H1 (cell line): ENCODE measurements around the gene ABCA2. TPM values are rescaled to one million over a fixed set of nuclear protein-coding genes. Genes with fewer than 3 reads are reported as not detected.

ENCODE experiments used
- CTCF ChIA-PET: fragments of 300-600 bp; sonication (Branson Sonifier 250); formaldehyde crosslinking; loops from one replicate; lab custom pipeline; 2021; ENCODE audit not compliant: partially characterized antibody; lab: Charles Lee
- POLR2A ChIA-PET: fragments of 300-600 bp; sonication (Branson Sonifier 250); formaldehyde crosslinking; loops from one replicate; lab custom pipeline; 2021; ENCODE audit warnings: inconsistent platforms; ENCODE audit not compliant: partially characterized antibody; lab: Charles Lee
- DNase-seq, 2 experiments: peaks; one replicate each; pipeline versions ENCODE4 v3.0.0 to v3.0.0-alpha.2; 2010 to 2022; ENCODE audit warnings: low spot score in 2 of 2, low read depth in 1 of 2, mixed read lengths in 1 of 2
- FAIRE-seq: peaks from 2 replicates; lab custom pipeline; 2011; peaks lifted over from hg19 to GRCh38; lab: Jason Lieb, UNC
- H2AFZ ChIP-seq: 2 replicates; pipeline ENCODE4 v1.8.1; 2012; ENCODE audit warnings: low read length, inconsistent platforms
- H2AK5ac ChIP-seq: 2 replicates; pipeline ENCODE4 v1.6.1; 2013; ENCODE audit warnings: low read depth, low read length
- H2BK120ac ChIP-seq: replicated peaks from 2 replicates; pipeline ENCODE3; 2013; ENCODE audit warnings: low read depth, low read length, inconsistent platforms
- H2BK12ac ChIP-seq: 2 replicates; pipeline ENCODE4 v1.6.1; 2013; ENCODE audit warnings: low read depth, low read length
- H2BK15ac ChIP-seq: 2 replicates; pipeline ENCODE4 v1.6.1; 2013; ENCODE audit warnings: low read length
- H2BK20ac ChIP-seq: 2 replicates; pipeline ENCODE4 v1.6.1; 2013; ENCODE audit warnings: low read length
- H2BK5ac ChIP-seq: 2 replicates; pipeline ENCODE4 v1.6.1; 2013; ENCODE audit warnings: low read depth, low read length
- H3K14ac ChIP-seq: 2 replicates; pipeline ENCODE4 v1.6.1; 2013; ENCODE audit warnings: inconsistent platforms; ENCODE audit not compliant: insufficient read length
- H3K18ac ChIP-seq: 2 replicates; pipeline ENCODE4 v1.6.1; 2013; ENCODE audit warnings: low read length; ENCODE audit errors: extremely low read depth
- H3K23ac ChIP-seq: 2 replicates; pipeline ENCODE4 v1.6.1; 2013; ENCODE audit warnings: inconsistent platforms; ENCODE audit not compliant: insufficient read length
- H3K23me2 ChIP-seq: 2 replicates; pipeline ENCODE4 v1.6.1; 2013; ENCODE audit warnings: low read depth, low read length
- H3K27ac ChIP-seq: 2 replicates; pipeline ENCODE4 v1.6.1; 2011; ENCODE audit warnings: low read depth, low read length, inconsistent platforms
- H3K27me3 ChIP-seq, 4 experiments: replicated peaks in 1 of 4; 1 replicate in 1 of 4; 2 replicates in 3 of 4; pipeline versions ENCODE4 v1.6.1 to v1.8.1; 2011 to 2013; ENCODE audit warnings: low read length in 3 of 4, mild to moderate bottlenecking in 3 of 4, inconsistent platforms in 2 of 4, mixed read lengths in 2 of 4, moderate library complexity in 1 of 4; ENCODE audit not compliant: control insufficient read depth in 3 of 4, insufficient read depth in 3 of 4; ENCODE audit errors: extremely low read depth in 1 of 4
- H3K36me3 ChIP-seq, 4 experiments: 2 replicates each; pipeline versions ENCODE4 v1.6.1 to v1.8.1; 2011 to 2013; ENCODE audit warnings: mild to moderate bottlenecking in 4 of 4, low read length in 3 of 4, moderate library complexity in 2 of 4, control low read depth in 1 of 4, inconsistent platforms in 1 of 4; ENCODE audit not compliant: insufficient read depth in 4 of 4, control insufficient read depth in 2 of 4
- H3K4ac ChIP-seq: replicated peaks from 2 replicates; pipeline ENCODE3; 2013; ENCODE audit warnings: low read length, low read depth, mixed read lengths, inconsistent platforms; ENCODE audit not compliant: insufficient read length
- H3K4me1 ChIP-seq, 4 experiments: replicated peaks in 1 of 4; 1 replicate in 1 of 4; 2 replicates in 3 of 4; pipeline versions ENCODE4 v1.6.1 to v1.8.1; 2011 to 2013; ENCODE audit warnings: low read length in 3 of 4, inconsistent platforms in 2 of 4, mixed read lengths in 1 of 4; ENCODE audit not compliant: insufficient read depth in 4 of 4, control insufficient read depth in 3 of 4
- H3K4me2 ChIP-seq, 2 experiments: 2 replicates each; pipeline versions ENCODE4 v1.6.1 to v1.8.1; 2011 to 2013; ENCODE audit warnings: low read depth in 2 of 2, low read length in 2 of 2, control low read depth in 1 of 2, inconsistent platforms in 1 of 2, mild to moderate bottlenecking in 1 of 2; ENCODE audit not compliant: insufficient read depth in 1 of 2
- H3K4me3 ChIP-seq, 4 experiments: fragments of 200-600, 300-600 bp in 1 of 4; sonication (generic), shearing (Covaris generic), sonication (Bioruptor Twin) in 1 of 4; 2 replicates each; pipeline versions ENCODE4 v1.5.1 to v1.8.1; 2011 to 2016; ENCODE audit warnings: low read length in 4 of 4, low read depth in 3 of 4, control low read depth in 2 of 4, inconsistent platforms in 2 of 4, mild to moderate bottlenecking in 2 of 4, mixed read lengths in 1 of 4, moderate library complexity in 1 of 4; ENCODE audit not compliant: insufficient read depth in 2 of 4; ENCODE audit errors: extremely low read depth in 1 of 4
- H3K56ac ChIP-seq: replicated peaks from 2 replicates; pipeline ENCODE3; 2013; ENCODE audit warnings: low read depth, mild to moderate bottlenecking, mixed read lengths, low read length, inconsistent platforms; ENCODE audit not compliant: insufficient read length
- H3K79me1 ChIP-seq: 2 replicates; pipeline ENCODE4 v1.6.1; 2013; ENCODE audit warnings: low read depth, low read length, control low read depth
- H3K79me2 ChIP-seq, 2 experiments: 2 replicates each; pipeline versions ENCODE4 v1.6.1 to v1.8.1; 2012 to 2013; ENCODE audit warnings: low read length in 2 of 2, mild to moderate bottlenecking in 2 of 2, inconsistent platforms in 1 of 2; ENCODE audit not compliant: insufficient read depth in 2 of 2, control insufficient read depth in 1 of 2
- H3K9ac ChIP-seq, 4 experiments: replicated peaks in 1 of 4; 1 replicate in 1 of 4; 2 replicates in 3 of 4; pipeline versions ENCODE4 v1.6.1 to v1.8.1; 2011 to 2013; ENCODE audit warnings: low read depth in 3 of 4, low read length in 3 of 4, control low read depth in 2 of 4, mild to moderate bottlenecking in 2 of 4, moderate library complexity in 2 of 4, inconsistent platforms in 1 of 4; ENCODE audit errors: extremely low read depth in 1 of 4
- H3K9me3 ChIP-seq, 2 experiments: 2 replicates each; pipeline versions ENCODE4 v1.6.1 to v1.8.1; 2012 to 2013; ENCODE audit warnings: mild to moderate bottlenecking in 2 of 2, moderate library complexity in 2 of 2, control low read depth in 1 of 2, inconsistent platforms in 1 of 2, low read depth in 1 of 2, low read length in 1 of 2, mixed read lengths in 1 of 2; ENCODE audit not compliant: insufficient read depth in 2 of 2
- H4K20me1 ChIP-seq, 2 experiments: replicated peaks in 1 of 2; 2 replicates each; pipeline versions ENCODE3 to v1.8.1; 2011 to 2013; ENCODE audit warnings: inconsistent platforms in 2 of 2, low read length in 2 of 2, mild to moderate bottlenecking in 1 of 2; ENCODE audit not compliant: insufficient read depth in 2 of 2, control insufficient read depth in 1 of 2
- H4K5ac ChIP-seq: 2 replicates; pipeline ENCODE4 v1.6.1; 2013; ENCODE audit warnings: low read length, low read depth, mixed read lengths, inconsistent platforms; ENCODE audit not compliant: insufficient read length
- H4K8ac ChIP-seq: 2 replicates; pipeline ENCODE4 v1.8.0; 2013; ENCODE audit warnings: mild to moderate bottlenecking, moderate library complexity, low read length, inconsistent platforms; ENCODE audit not compliant: insufficient read depth; ENCODE audit errors: extremely low read depth
- H4K91ac ChIP-seq: replicated peaks from 2 replicates; pipeline ENCODE3; 2013; ENCODE audit warnings: low read length, mixed read lengths, inconsistent platforms; ENCODE audit not compliant: insufficient read length
- ASH2L ChIP-seq: fragments of 200-600, 300-600 bp; sonication (generic); IDR thresholded peaks from one replicate; pipeline ENCODE4 v1.7.1; 2017; ENCODE audit warnings: low read length
- EZH2 ChIP-seq: fragments of 200-600 bp; sonication (generic); IDR thresholded peaks from 2 replicates; pipeline ENCODE4 v1.7.1; 2012; ENCODE audit warnings: low read depth, mild to moderate bottlenecking, moderate library complexity, low read length, inconsistent platforms; ENCODE audit not compliant: severe bottlenecking
- GABPA ChIP-seq: IDR thresholded peaks from 2 replicates; pipeline ENCODE4 v1.6.1; 2011; ENCODE audit warnings: mild to moderate bottlenecking, low read length, moderate library complexity, borderline replicate concordance; ENCODE audit not compliant: insufficient read depth
- HDAC2 ChIP-seq, 2 experiments: fragments of 300-600 bp in 1 of 2; sonication (generic) in 1 of 2; IDR thresholded peaks; 2 replicates each; pipeline ENCODE4 v1.6.1; 2011 to 2012; ENCODE audit warnings: low read depth in 2 of 2, low read length in 2 of 2, mild to moderate bottlenecking in 2 of 2, moderate library complexity in 2 of 2, borderline replicate concordance in 1 of 2, inconsistent platforms in 1 of 2
- KDM1A ChIP-seq: fragments of 200-600, 300-600 bp; sonication (generic); IDR thresholded peaks from 2 replicates; pipeline ENCODE4 v1.7.1; 2016; ENCODE audit warnings: mild to moderate bottlenecking, low read length, borderline replicate concordance
- NANOG ChIP-seq: IDR thresholded peaks from 2 replicates; pipeline ENCODE4 v1.6.1; 2011; ENCODE audit warnings: low read length, low read depth, mild to moderate bottlenecking, inconsistent platforms; ENCODE audit not compliant: insufficient read depth, poor library complexity, severe bottlenecking
- NRF1 ChIP-seq: IDR thresholded peaks from 2 replicates; pipeline ENCODE4 v1.6.1; 2011; ENCODE audit warnings: mild to moderate bottlenecking, low read depth, low read length, improper control_type of control experiment
- POLR2A ChIP-seq, 2 experiments: IDR thresholded peaks; 1 replicate in 1 of 2; 2 replicates in 1 of 2; pipeline ENCODE4 v1.6.1; 2011; ENCODE audit warnings: low read depth in 2 of 2, low read length in 2 of 2, mild to moderate bottlenecking in 2 of 2; ENCODE audit errors: control extremely low read depth in 1 of 2
- RFX5 ChIP-seq: IDR thresholded peaks from 2 replicates; pipeline ENCODE4 v1.6.1; 2011; ENCODE audit warnings: low read depth, low read length, improper control_type of control experiment, borderline replicate concordance
- SIRT6 ChIP-seq: IDR thresholded peaks from one replicate; pipeline ENCODE4 v1.7.1; 2012; ENCODE audit warnings: low read length, inconsistent platforms
- SP1 ChIP-seq: IDR thresholded peaks from 2 replicates; pipeline ENCODE4 v1.6.1; 2011; ENCODE audit warnings: low read depth, low read length
- SP2 ChIP-seq: IDR thresholded peaks from 2 replicates; pipeline ENCODE4 v1.6.1; 2012; ENCODE audit warnings: mild to moderate bottlenecking, low read length, inconsistent platforms
- WGBS, 2 experiments: shearing (Covaris generic) in 1 of 2; methylation state at CpG; one replicate each; pipeline versions ENCODE4 v1.1.6 to v1.1.7; 2013 to 2015; ENCODE audit warnings: low lambda C conversion rate in 2 of 2, mixed read lengths in 2 of 2, inconsistent platforms in 1 of 2, low coverage in 1 of 2, missing lambda C conversion rate in 1 of 2; ENCODE audit not compliant: insufficient replicate concordance in 2 of 2, insufficient coverage in 1 of 2, insufficient read length in 1 of 2; ENCODE audit errors: extremely low coverage in 1 of 2, missing lambda C conversion rate in 1 of 2; 5-methylcytosine and 5-hydroxymethylcytosine counted together
- polyA plus RNA-seq, 7 experiments: library from polyadenylated mRNA; depleted of rRNA in 3 of 7; stranded (reverse) in 5 of 7; unstranded in 2 of 7; fragments of >200 nt in 5 of 7; fragments of 200-250 nt in 2 of 7; gene quantifications; 1 replicate in 5 of 7; 2 replicates in 1 of 7; 4 replicates in 1 of 7; pipeline versions ENCODE4 v1.2.1 to v1.2.3, GENCODE V29; 2011 to 2013; ENCODE audit warnings: missing spikeins in 2 of 7, mixed read lengths in 2 of 7
- total RNA-seq: library from RNA; stranded (reverse); fragmentation: NEBNext Ultra II Directional; extraction: Animal tissue kit (Norgen Biotek cat#: 25700); gene quantifications from 2 replicates; pipeline ENCODE4 v1.2.1, GENCODE V29; 2021

The ABCA2 gene
- total and polyA plus RNA-seq, 2 of the 8 experiments (the other 6 are each of a cell fraction or from before 2014, with no cell fraction given): 12.5 to 14.3 TPM

DNA sequence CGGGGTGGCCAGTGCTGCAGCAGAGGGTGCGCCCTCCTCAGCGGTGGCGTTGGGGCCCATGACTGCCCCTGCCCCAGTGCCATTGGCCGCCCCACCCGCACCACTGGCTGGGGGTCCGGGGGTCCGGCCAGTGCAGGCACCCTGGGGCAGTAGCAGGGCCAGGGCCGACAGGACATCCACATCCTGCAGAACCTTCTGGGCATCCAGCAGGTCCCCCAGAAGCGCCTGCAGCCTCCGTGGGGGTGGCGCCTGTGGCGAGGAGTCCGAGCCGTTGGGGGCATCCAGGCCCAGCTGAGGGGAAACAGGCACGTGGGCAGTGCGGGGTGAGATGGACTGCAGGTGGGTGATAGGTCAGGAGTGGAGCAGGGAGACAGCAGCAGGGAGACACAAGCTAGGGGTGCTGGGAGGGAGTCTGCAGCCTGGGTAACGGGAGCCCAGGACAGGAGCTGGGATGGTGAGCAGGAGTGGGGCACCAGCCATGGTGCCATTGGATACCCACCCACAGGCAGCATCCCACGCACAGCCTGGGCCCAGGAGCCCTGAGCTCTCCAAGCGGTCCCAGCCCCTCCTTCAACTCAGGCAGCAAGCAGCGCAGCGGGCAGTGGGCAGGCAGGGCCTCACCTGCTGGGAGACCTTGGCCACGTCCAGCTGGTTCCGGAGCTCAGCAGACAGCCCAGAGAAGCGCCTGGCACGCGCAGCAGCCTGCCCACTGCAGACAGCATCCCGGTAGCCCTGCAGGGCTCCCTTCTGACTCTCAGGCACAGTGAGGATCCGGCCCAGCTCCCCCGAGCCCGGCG, 7.1 kb downstream of the ABCA2 start:
- DNase-seq (no peak), FAIRE-seq (no peak)
- ChIA-PET POLR2A (no interaction called here), CTCF (interaction anchor here (0.8 to 7.2 kb wide), 14 partner anchors 9 to 73 kb away, joined by 3 to 54 read pairs (median 4); partner anchors contain the start of genes ABCA2 and FUT7)
- Histone ChIP-seq H3K9me3 (peaks cover 0 to 12% of the 10 kb centered on the region in 2 experiments; a peak in 1 of 4 replicates), H2BK5ac (no peak overlapping the region), H3K4ac (no peak overlapping the region), H2AFZ (no peak overlapping the region), H4K5ac (no peak overlapping the region), H3K18ac (no peak overlapping the region; the same call in 1 of the 2 replicates), H2BK20ac (no peak overlapping the region), H3K27ac (no peak overlapping the region), H2BK15ac (peak overlapping the region; percentile 72; the same call in 1 of the 2 replicates), H4K91ac (no peak overlapping the region), H3K56ac (no peak overlapping the region), H3K23me2 (no peaks in the 10 kb centered on the region), H3K36me3 (peaks cover 0 to 5% (median 0%) of the 10 kb centered on the region in 4 experiments; a peak in 1 of 8 replicates), H3K9ac (no peak overlapping the region), H2BK120ac (no peak overlapping the region), H3K27me3 (peaks cover 0 to 3% (median 0%) of the 10 kb centered on the region in 4 experiments; a peak in 2 of 7 replicates), H3K4me2 (no peak overlapping the region), H4K8ac (peak overlapping the region; percentile 51; the same call in 1 of the 2 replicates), H3K79me1 (no peaks in the 10 kb centered on the region), H3K23ac (no peak overlapping the region), H4K20me1 (peaks cover 0 to 8% of the 10 kb centered on the region in 2 experiments), H2AK5ac (no peak overlapping the region), H3K4me1 (peaks cover 0 to 9% (median 3%) of the 10 kb centered on the region in 4 experiments; a peak in 3 of 7 replicates), H3K4me3 (no peak overlapping the region), H3K79me2 (no peaks in the 10 kb centered on the region), H2BK12ac (no peak overlapping the region), H3K14ac (no peak overlapping the region)
- WGBS, 2 experiments: 88% methylated on average over 21 of the region's 32 CpGs; no CpG with 5 or more reads in 1 of the 2 experiments
- TF ChIP-seq NRF1: no peak
- no peak for TF ChIP-seq RFX5
- no peak for TF ChIP-seq HDAC2 (IDR thresholded peaks at IDR 0.05; ENCODE audit: borderline replicate concordance in 1 of 2, low read depth in 2 of 2, low read length in 2 of 2)
- TF ChIP-seq ASH2L: no peak
- no peak for TF ChIP-seq KDM1A
- no peak for TF ChIP-seq POLR2A (IDR thresholded peaks at IDR 0.05; ENCODE audit: control extremely low read depth in 1 of 2, low read depth in 2 of 2, low read length in 2 of 2)
- no peak for TF ChIP-seq SP1
- TF ChIP-seq EZH2: no peak
- no peak for TF ChIP-seq NANOG
- TF ChIP-seq SIRT6: no peak
- TF ChIP-seq GABPA: no peak
- TF ChIP-seq SP2: no peak
